Osteoblast (primary cell): ENCODE measurements around the gene TFPI2. TPM values are rescaled to one million over a fixed set of nuclear protein-coding genes. Genes with fewer than 3 reads are reported as not detected.

Source experiments
- DNase-seq: peaks from one replicate; pipeline ENCODE4 v3.0.0; 2011; ENCODE audit warnings: low spot score, mixed read lengths; ENCODE audit not compliant: insufficient read length; ENCODE audit errors: missing footprints
- H2AFZ ChIP-seq: 2 replicates; pipeline ENCODE4 v1.6.0; 2011; ENCODE audit warnings: mild to moderate bottlenecking, low read length
- H3K27ac ChIP-seq: 2 replicates; pipeline ENCODE4 v1.5.1; 2011; ENCODE audit warnings: mild to moderate bottlenecking, low read depth, low read length, moderate library complexity
- H3K27me3 ChIP-seq: 2 replicates; pipeline ENCODE4 v1.6.0; 2012; ENCODE audit warnings: mild to moderate bottlenecking, control low read depth, inconsistent platforms, low read length, moderate library complexity; ENCODE audit not compliant: insufficient read depth
- H3K36me3 ChIP-seq: 2 replicates; pipeline ENCODE4 v1.5.1; 2011; ENCODE audit warnings: mild to moderate bottlenecking, low read length, control low read depth, moderate library complexity; ENCODE audit not compliant: insufficient read depth
- H3K4me1 ChIP-seq: 2 replicates; pipeline ENCODE4 v1.5.1; 2011; ENCODE audit warnings: mild to moderate bottlenecking, low read length, control low read depth, moderate library complexity; ENCODE audit not compliant: insufficient read depth
- H3K4me2 ChIP-seq: 2 replicates; pipeline ENCODE4 v1.6.0; 2011; ENCODE audit warnings: mild to moderate bottlenecking, low read length; ENCODE audit not compliant: insufficient read depth
- H3K4me3 ChIP-seq: fragments of 200-600 bp; sonication (generic); 3 replicates; pipeline ENCODE4 v1.5.1; 2012; ENCODE audit warnings: mild to moderate bottlenecking, low read length, inconsistent platforms; ENCODE audit not compliant: insufficient read depth
- H3K79me2 ChIP-seq: 2 replicates; pipeline ENCODE4 v1.6.0; 2012; ENCODE audit warnings: mild to moderate bottlenecking, low read length, control low read depth, inconsistent platforms; ENCODE audit not compliant: insufficient read depth
- H3K9me3 ChIP-seq: 2 replicates; pipeline ENCODE4 v1.5.1; 2011; ENCODE audit warnings: low read depth, low read length, control low read depth
- H4K20me1 ChIP-seq: 2 replicates; pipeline ENCODE4 v1.6.0; 2012; ENCODE audit warnings: mild to moderate bottlenecking, low read length, control low read depth; ENCODE audit not compliant: insufficient read depth
- small RNA-seq: library from RNA; depleted of rRNA; stranded (forward); fragments of <200 nt; gene quantifications from one replicate; pipeline ENCODE3, GENCODE V24; 2012
- total RNA-seq: library from RNA; depleted of rRNA; stranded (reverse); fragments of >200 nt; gene quantifications from 2 replicates; pipeline ENCODE4 v1.2.3, GENCODE V29; 2012
- TF ChIP-seq, protein P1 (sequence below): IDR thresholded peaks from 2 replicates; pipeline ENCODE4 v1.5.1; 2011; ENCODE audit warnings: mild to moderate bottlenecking, low read depth, low read length, moderate library complexity; ENCODE audit errors: extremely low read depth

The TFPI2 gene
- total RNA-seq, 1 donor = 8.7 TPM

DNA sequence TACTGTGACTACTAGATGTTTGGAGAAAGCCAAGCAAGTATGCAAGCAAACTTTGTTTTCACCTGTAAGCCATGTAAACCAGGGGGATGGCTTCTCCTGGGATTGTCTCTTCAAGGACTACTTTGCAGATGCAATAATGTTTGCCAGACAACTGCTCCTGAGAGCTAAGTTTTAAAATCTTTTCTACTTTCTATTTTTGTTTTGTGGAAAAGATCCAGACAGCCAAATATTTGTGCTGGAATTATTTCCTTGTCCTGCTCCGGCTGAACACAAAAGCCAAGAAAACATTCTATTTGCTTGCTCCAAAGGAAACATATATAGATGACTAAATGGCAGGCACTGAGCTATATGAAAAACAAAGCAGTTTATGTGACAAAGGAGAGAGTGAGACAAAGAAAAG lies 51.6 kb downstream of the TFPI2 start:
- H3K27ac ChIP-seq = no peak overlapping the region
- H3K27me3 ChIP-seq = peaks cover 43% of the 10 kb centered on the region
- no peak overlapping the region for H3K4me2 ChIP-seq
- no peaks in the 10 kb centered on the region for H3K36me3 ChIP-seq
- DNase-seq = no peak
- H3K4me3 ChIP-seq = no peak overlapping the region
- no peaks in the 10 kb centered on the region for H3K79me2 ChIP-seq
- H3K4me1 ChIP-seq = no peaks in the 10 kb centered on the region
- H4K20me1 ChIP-seq = no peaks in the 10 kb centered on the region
- TF ChIP-seq, protein P1, sequence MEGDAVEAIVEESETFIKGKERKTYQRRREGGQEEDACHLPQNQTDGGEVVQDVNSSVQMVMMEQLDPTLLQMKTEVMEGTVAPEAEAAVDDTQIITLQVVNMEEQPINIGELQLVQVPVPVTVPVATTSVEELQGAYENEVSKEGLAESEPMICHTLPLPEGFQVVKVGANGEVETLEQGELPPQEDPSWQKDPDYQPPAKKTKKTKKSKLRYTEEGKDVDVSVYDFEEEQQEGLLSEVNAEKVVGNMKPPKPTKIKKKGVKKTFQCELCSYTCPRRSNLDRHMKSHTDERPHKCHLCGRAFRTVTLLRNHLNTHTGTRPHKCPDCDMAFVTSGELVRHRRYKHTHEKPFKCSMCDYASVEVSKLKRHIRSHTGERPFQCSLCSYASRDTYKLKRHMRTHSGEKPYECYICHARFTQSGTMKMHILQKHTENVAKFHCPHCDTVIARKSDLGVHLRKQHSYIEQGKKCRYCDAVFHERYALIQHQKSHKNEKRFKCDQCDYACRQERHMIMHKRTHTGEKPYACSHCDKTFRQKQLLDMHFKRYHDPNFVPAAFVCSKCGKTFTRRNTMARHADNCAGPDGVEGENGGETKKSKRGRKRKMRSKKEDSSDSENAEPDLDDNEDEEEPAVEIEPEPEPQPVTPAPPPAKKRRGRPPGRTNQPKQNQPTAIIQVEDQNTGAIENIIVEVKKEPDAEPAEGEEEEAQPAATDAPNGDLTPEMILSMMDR = no peak
- H3K9me3 ChIP-seq = no peaks in the 10 kb centered on the region
- H2AFZ ChIP-seq = no peak overlapping the region

DNA sequence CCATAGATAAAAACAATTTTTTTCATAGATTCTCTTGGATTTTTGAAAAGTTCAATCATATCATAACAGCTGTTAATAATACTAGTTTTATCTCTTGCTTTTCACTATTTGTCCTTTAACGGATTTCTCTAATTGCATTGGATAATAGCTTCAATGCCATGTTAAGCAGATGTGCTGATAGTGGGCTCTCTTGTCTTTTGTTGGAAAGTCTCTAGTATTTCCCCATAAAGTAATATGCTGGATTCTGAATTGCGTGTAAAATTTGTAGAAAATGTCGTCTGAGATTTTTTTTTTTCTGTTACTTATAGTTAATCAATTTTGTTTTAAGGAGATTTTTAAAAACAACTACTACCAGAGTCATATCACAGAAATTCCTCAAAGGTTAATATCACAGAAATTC lies 53.3 kb downstream of the TFPI2 start:
- no peaks in the 10 kb centered on the region for H3K4me1 ChIP-seq
- H3K79me2 ChIP-seq = no peaks in the 10 kb centered on the region
- peaks cover 52% of the 10 kb centered on the region for H3K27me3 ChIP-seq
- H3K4me2 ChIP-seq = no peak overlapping the region
- H3K36me3 ChIP-seq = no peaks in the 10 kb centered on the region
- H4K20me1 ChIP-seq = no peaks in the 10 kb centered on the region
- H2AFZ ChIP-seq = no peak overlapping the region
- no peak for DNase-seq
- no peak overlapping the region for H3K27ac ChIP-seq
- H3K9me3 ChIP-seq = no peaks in the 10 kb centered on the region
- TF ChIP-seq, protein P1 = no peak
- H3K4me3 ChIP-seq = no peak overlapping the region

DNA sequence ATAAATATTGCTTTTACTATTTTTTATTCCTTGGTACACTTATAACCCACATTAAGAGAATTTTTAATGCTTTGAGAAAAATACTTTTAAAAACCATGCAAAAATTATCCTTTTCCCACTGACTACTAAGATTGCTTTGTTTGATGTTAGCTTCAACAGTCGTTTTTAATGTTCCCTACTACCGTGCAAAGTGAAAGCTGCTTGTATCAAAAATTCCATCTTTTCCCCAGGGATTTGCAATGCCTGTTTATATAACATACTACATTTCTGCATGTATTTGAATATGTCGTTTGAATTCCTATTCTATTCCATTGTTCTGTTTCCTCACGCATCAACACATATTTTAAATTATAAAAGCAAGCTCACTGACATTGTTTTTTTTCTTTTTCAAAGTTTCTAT lies 54.4 kb downstream of the TFPI2 start:
- Histone ChIP-seq H3K79me2 (no peaks in the 10 kb centered on the region), H3K4me1 (no peaks in the 10 kb centered on the region), H2AFZ (no peak overlapping the region), H3K4me3 (peak overlapping the region; percentile 8), H3K36me3 (no peaks in the 10 kb centered on the region), H3K9me3 (no peaks in the 10 kb centered on the region), H3K27me3 (peaks cover 43% of the 10 kb centered on the region), H4K20me1 (no peaks in the 10 kb centered on the region), H3K27ac (no peak overlapping the region), H3K4me2 (peak overlapping the region; percentile 58)
- TF ChIP-seq, protein P1 = no peak
- no peak for DNase-seq

DNA sequence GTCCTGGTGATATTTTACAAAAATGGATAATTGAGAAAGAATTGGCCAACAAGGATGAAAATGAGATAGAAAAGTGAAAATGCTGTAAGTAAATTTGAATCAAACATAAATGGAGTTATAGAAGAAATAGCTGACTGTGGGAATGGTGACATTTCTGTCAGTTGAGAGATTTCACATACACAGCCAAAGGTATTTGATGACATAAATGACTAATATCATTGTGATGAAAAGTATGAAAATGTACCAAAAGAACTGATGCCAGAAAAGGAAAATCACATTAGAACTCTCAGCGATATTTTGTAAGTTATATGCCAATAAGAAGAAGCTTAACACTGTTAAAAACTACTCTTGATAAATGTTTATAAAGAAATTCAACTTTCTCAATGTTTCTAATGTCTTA lies 54.9 kb downstream of the TFPI2 start:
- H4K20me1 ChIP-seq = no peaks in the 10 kb centered on the region
- DNase-seq = no peak
- no peak overlapping the region for H3K27ac ChIP-seq
- H3K79me2 ChIP-seq = no peaks in the 10 kb centered on the region
- H3K27me3 ChIP-seq = peaks cover 39% of the 10 kb centered on the region
- H3K36me3 ChIP-seq = no peaks in the 10 kb centered on the region
- no peak overlapping the region for H2AFZ ChIP-seq
- peak overlapping the region; percentile 58 for H3K4me2 ChIP-seq
- no peak overlapping the region for H3K4me3 ChIP-seq
- no peaks in the 10 kb centered on the region for H3K4me1 ChIP-seq
- TF ChIP-seq, protein P1 = no peak
- H3K9me3 ChIP-seq = no peaks in the 10 kb centered on the region

Small RNA genes lying within 50 kb of the gene (small RNA-seq; reads per million reads assigned to genes)
- gene AC002076.2 = not detected

Other genes with a start within 250 kb of the TFPI2 start
- gene GNGT1, start 15.8 kb upstream of the TFPI2 start, total RNA-seq = not detected in 2 replicates
- 7.6 and 8.8 TPM in 2 replicates for gene GNG11, start 31.0 kb upstream of the TFPI2 start, total RNA-seq
- 20.6 and 22.4 TPM in 2 replicates for gene BET1, start 113.6 kb upstream of the TFPI2 start, total RNA-seq